ENCODE data around the gene SEMA3C.
A peak's percentile ranks its signal among the peaks of the same experiment; 100 is the strongest.

SEMA3C gene

GRCh38 chr7:80847895-80848294 is 71.0 kb downstream of the SEMA3C start:
- no peak for ATAC-seq
- TF ChIP-seq ZNF8 (CRISPR knock-in tag; IDR thresholded peaks at IDR 0.05) (no peak), ESRRG (CRISPR knock-in tag; IDR thresholded peaks at IDR 0.05) (no peak), ZC3H10 (CRISPR knock-in tag; IDR thresholded peaks at IDR 0.05) (no peak)

GRCh38 chr7:80847027-80847426 is 71.8 kb downstream of the SEMA3C start:
- no peak for ATAC-seq
- no peak for TF ChIP-seq TSHZ2 (CRISPR knock-in tag; IDR thresholded peaks at IDR 0.05)

GRCh38 chr7:80844916-80845315 is 73.9 kb downstream of the SEMA3C start:
- ATAC-seq: no peak
- TF ChIP-seq ARNTL (CRISPR knock-in tag; IDR thresholded peaks at IDR 0.05; ENCODE audit: borderline replicate concordance, low read depth): no peak
- TF ChIP-seq ZNF70 (CRISPR knock-in tag; IDR thresholded peaks at IDR 0.05): no peak
- TF ChIP-seq PPARA (CRISPR knock-in tag; IDR thresholded peaks at IDR 0.05; ENCODE audit: borderline replicate concordance): no peak
- no peak for TF ChIP-seq TOX (CRISPR knock-in tag; IDR thresholded peaks at IDR 0.05; ENCODE audit: borderline replicate concordance)
- no peak for TF ChIP-seq ZNF8 (CRISPR knock-in tag; IDR thresholded peaks at IDR 0.05)

GRCh38 chr7:80843018-80843677 is 75.7 kb downstream of the SEMA3C start:
- TF ChIP-seq PATZ1 (CRISPR knock-in tag; IDR thresholded peaks at IDR 0.05; ENCODE audit: borderline replicate concordance) (0 out of 2 replicates have a peak, but pooled peaks have one; percentile 43), TCF4 (CRISPR knock-in tag; IDR thresholded peaks at IDR 0.05; ENCODE audit: borderline replicate concordance) (peak; percentile 87), BACH2 (CRISPR knock-in tag; IDR thresholded peaks at IDR 0.05; ENCODE audit: borderline replicate concordance) (0 out of 2 replicates have a peak, but pooled peaks have one; percentile 51), SNAI2 (CRISPR knock-in tag; IDR thresholded peaks at IDR 0.05) (peak; percentile 14; the same call in 1 of the 2 replicates), ZC3H10 (CRISPR knock-in tag; IDR thresholded peaks at IDR 0.05) (no peak), CSDC2 (CRISPR knock-in tag; IDR thresholded peaks at IDR 0.05) (no peak), ESRRG (CRISPR knock-in tag; IDR thresholded peaks at IDR 0.05) (no peak), ARNTL (CRISPR knock-in tag; IDR thresholded peaks at IDR 0.05; ENCODE audit: borderline replicate concordance, low read depth) (no peak), ISL1 (CRISPR knock-in tag; IDR thresholded peaks at IDR 0.05) (peak; percentile 85), TSHZ2 (CRISPR knock-in tag; IDR thresholded peaks at IDR 0.05) (peak; percentile 69; the same call in 1 of the 2 replicates)
- ATAC-seq: peak; percentile 60

- ATAC-seq: no peak; the same call in none of the 3 replicates
- TF ChIP-seq ZFP30 (CRISPR knock-in tag; IDR thresholded peaks at IDR 0.05): no peak
Observed at GRCh38 chr7:80842022-80842790, 76.6 kb downstream of the SEMA3C start.

Data from SK-N-SH treated with all-trans-retinoic acid at 6 μM for 48 hours (cell line).